Frontal cortex (tissue), 4 donors: Measurements from ENCODE around the gene PIEZO2. TPM values are rescaled to one million over a fixed set of nuclear protein-coding genes. Genes with fewer than 3 reads are reported as not detected.

Experiments used
- DNase-seq, 2 donors: peaks; one replicate each; pipeline ENCODE4 v3.0.0; 2012; ENCODE audit warnings: low spot score in 2 of 2
- FAIRE-seq: peaks from 2 replicates; lab custom pipeline; 2012; peaks lifted over from hg19 to GRCh38; lab: Jason Lieb, UNC
- total RNA-seq: library from RNA; depleted of rRNA; stranded (reverse); fragments of >200 nt; gene quantifications from one replicate; pipeline ENCODE4 v1.2.3, GENCODE V29; 2014
- donor health status: control.
- donor health status: control.
- donor health status: control.

The PIEZO2 gene
- total RNA-seq, 1 donor from 2014 or later: 2.4 TPM

GRCh38 chr18:10838553-10838952 lies 310.8 kb downstream of the PIEZO2 start:
- FAIRE-seq (no peak), DNase-seq (no peak)

- DNase-seq (no peak), FAIRE-seq (no peak)
Measured at GRCh38 chr18:10834128-10834815, 315.1 kb downstream of the PIEZO2 start.

- FAIRE-seq: no peak
Measured at GRCh38 chr18:10833656-10834055, 315.7 kb downstream of the PIEZO2 start.

GRCh38 chr18:10826400-10826799 lies 323.0 kb downstream of the PIEZO2 start:
- FAIRE-seq (no peak), DNase-seq (no peak)

More at GRCh38 chr18:10833656-10834055, 315.7 kb downstream of the PIEZO2 start:
- DNase-seq: no peak

GRCh38 chr18:10822456-10822855 lies 326.9 kb downstream of the PIEZO2 start:
- DNase-seq: no peak
- no peak for FAIRE-seq

GRCh38 chr18:10820681-10821080 lies 328.7 kb downstream of the PIEZO2 start:
- DNase-seq (no peak), FAIRE-seq (no peak)

GRCh38 chr18:10814336-10814735 lies 335.0 kb downstream of the PIEZO2 start:
- FAIRE-seq: no peak

GRCh38 chr18:10805587-10806118 lies 343.7 kb downstream of the PIEZO2 start:
- no peak for FAIRE-seq

More at GRCh38 chr18:10814336-10814735, 335.0 kb downstream of the PIEZO2 start:
- DNase-seq: no peak

GRCh38 chr18:10804126-10804525 lies 345.2 kb downstream of the PIEZO2 start:
- FAIRE-seq (no peak), DNase-seq (no peak)

More at GRCh38 chr18:10805587-10806118, 343.7 kb downstream of the PIEZO2 start:
- DNase-seq: no peak

GRCh38 chr18:10798727-10799550 lies 350.4 kb downstream of the PIEZO2 start:
- FAIRE-seq (no peak), DNase-seq (no peak)

- DNase-seq: no peak
- no peak for FAIRE-seq
Measured at GRCh38 chr18:10797896-10798295, 351.5 kb downstream of the PIEZO2 start.

- FAIRE-seq (no peak), DNase-seq (no peak)
Measured at GRCh38 chr18:10794771-10795170, 354.6 kb downstream of the PIEZO2 start.

- no peak for FAIRE-seq
- no peak for DNase-seq
Measured at GRCh38 chr18:10793730-10794370, 355.5 kb downstream of the PIEZO2 start.

GRCh38 chr18:10792181-10792580 lies 357.2 kb downstream of the PIEZO2 start:
- DNase-seq (no peak), FAIRE-seq (no peak)

GRCh38 chr18:10791169-10791831 lies 358.1 kb downstream of the PIEZO2 start:
- FAIRE-seq (no peak), DNase-seq (no peak)

- DNase-seq (no peak), FAIRE-seq (no peak)
Measured at GRCh38 chr18:10789180-10789579, 360.2 kb downstream of the PIEZO2 start.

- DNase-seq (peak; percentile 8 to 16), FAIRE-seq (peak; percentile 8)
Measured at GRCh38 chr18:10787293-10787901, 362.0 kb downstream of the PIEZO2 start.

- no peak for FAIRE-seq
Measured at GRCh38 chr18:10785798-10786197, 363.6 kb downstream of the PIEZO2 start.

GRCh38 chr18:10784596-10785202 lies 364.7 kb downstream of the PIEZO2 start:
- DNase-seq (no peak), FAIRE-seq (no peak)

More at GRCh38 chr18:10785798-10786197, 363.6 kb downstream of the PIEZO2 start:
- DNase-seq: no peak
